B cell (primary cell): ENCODE measurements around the gene PFN1. TPM values are rescaled to one million over a fixed set of nuclear protein-coding genes. Genes with fewer than 3 reads are reported as not detected.

Experiments
- ATAC-seq: fragments of 200-7000 bp; cut with Tn5 transposase; one replicate; pipeline ENCODE4 v1.10.0; 2021; ENCODE audit warnings: low read depth, mild to moderate bottlenecking, moderate number of reproducible peaks, moderate library complexity
- CTCF ChIA-PET: fragments of 350-600 bp; sonication (Branson Sonifier 250); formaldehyde crosslinking; loops from one replicate; lab custom pipeline; 2021; ENCODE audit warnings: antibody characterized with exemption, inconsistent platforms; lab: Charles Lee
- POLR2A ChIA-PET: fragments of 350-600 bp; sonication (Branson Sonifier 250); formaldehyde crosslinking; loops from one replicate; lab custom pipeline; 2021; ENCODE audit warnings: antibody characterized with exemption; lab: Charles Lee
- DNase-seq: peaks from one replicate; pipeline ENCODE4 v3.0.0; 2013
- H2AFZ ChIP-seq: 2 replicates; pipeline ENCODE4 v1.6.1; 2012; ENCODE audit warnings: mild to moderate bottlenecking, low read depth, low read length; ENCODE audit not compliant: insufficient read depth, poor library complexity, severe bottlenecking
- H3K27ac ChIP-seq, 2 donors: 1 replicate in 1 of 2; 2 replicates in 1 of 2; pipeline ENCODE4 v1.5.1; 2012 to 2013; ENCODE audit warnings: low read length in 2 of 2, mild to moderate bottlenecking in 2 of 2, moderate library complexity in 1 of 2
- H3K27me3 ChIP-seq, 4 experiments: fragments of 200-600 bp in 1 of 4; sonication (generic) in 1 of 4; replicated peaks in 1 of 4; 1 replicate in 2 of 4; 2 replicates in 2 of 4; pipeline versions ENCODE4 v1.6.1 to v1.7.0; 2013 to 2016; ENCODE audit warnings: low read length in 3 of 4, mild to moderate bottlenecking in 2 of 4, mixed read lengths in 1 of 4, moderate library complexity in 1 of 4; ENCODE audit not compliant: insufficient read depth in 4 of 4, control insufficient read depth in 3 of 4; ENCODE audit errors: control extremely low read depth in 1 of 4
- H3K36me3 ChIP-seq, 2 experiments: replicated peaks in 1 of 2; 1 replicate in 1 of 2; 2 replicates in 1 of 2; pipeline versions ENCODE4 v1.6.1 to v1.7.1; 2013; ENCODE audit warnings: low read length in 1 of 2; ENCODE audit not compliant: insufficient read depth in 2 of 2, control insufficient read depth in 1 of 2; ENCODE audit errors: control extremely low read depth in 1 of 2, extremely low read depth in 1 of 2
- H3K4me1 ChIP-seq, 2 donors: fragments of 200-600 bp in 1 of 2; sonication (generic) in 1 of 2; 1 replicate in 1 of 2; 2 replicates in 1 of 2; pipeline versions ENCODE4 v1.5.1 to v1.6.1; 2013 to 2017; ENCODE audit warnings: low read length in 2 of 2; ENCODE audit not compliant: control insufficient read depth in 2 of 2, insufficient read depth in 2 of 2
- H3K4me2 ChIP-seq: replicated peaks from 2 replicates; pipeline ENCODE3; 2012; ENCODE audit warnings: mild to moderate bottlenecking, low read depth, low read length; ENCODE audit not compliant: poor library complexity, severe bottlenecking
- H3K4me3 ChIP-seq, 5 experiments: fragments of 200-600 bp in 1 of 5; sonication (generic) in 1 of 5; 1 replicate in 3 of 5; 2 replicates in 2 of 5; pipeline versions ENCODE4 v1.5.1 to v1.7.0; 2011 to 2016; ENCODE audit warnings: low read length in 4 of 5, mild to moderate bottlenecking in 4 of 5, low read depth in 2 of 5, control low read depth in 1 of 5, moderate library complexity in 1 of 5; ENCODE audit not compliant: insufficient read depth in 1 of 5; ENCODE audit errors: control extremely low read depth in 1 of 5, extremely low read depth in 1 of 5
- H3K79me2 ChIP-seq: fragments of 200-600 bp; sonication (generic); one replicate; pipeline ENCODE4 v1.6.0; 2016; ENCODE audit warnings: low read length; ENCODE audit not compliant: control insufficient read depth, insufficient read depth
- H3K9ac ChIP-seq: fragments of 200-600 bp; sonication (generic); 2 replicates; pipeline ENCODE4 v1.6.1; 2017; ENCODE audit warnings: mild to moderate bottlenecking, low read length, moderate library complexity
- H3K9me3 ChIP-seq, 3 donors: one replicate each; pipeline versions ENCODE4 v1.6.1 to v1.7.1; 2013; ENCODE audit warnings: low read length in 2 of 3; ENCODE audit not compliant: control insufficient read depth in 2 of 3, insufficient read depth in 1 of 3; ENCODE audit errors: control extremely low read depth in 1 of 3
- H4K20me1 ChIP-seq: 2 replicates; pipeline ENCODE4 v1.6.0; 2012; ENCODE audit warnings: mild to moderate bottlenecking, low read length; ENCODE audit not compliant: insufficient read depth, control insufficient read depth, poor library complexity, severe bottlenecking
- H3K27ac Mint-ChIP-seq: one replicate; pipeline ENCODE4 v1.8.0; 2021; ENCODE audit warnings: mixed read lengths
- H3K27me3 Mint-ChIP-seq: one replicate; pipeline ENCODE4 v1.8.0; 2021; ENCODE audit warnings: mixed read lengths
- H3K4me1 Mint-ChIP-seq: one replicate; pipeline ENCODE4 v1.8.0; 2021; ENCODE audit warnings: mixed read lengths
- H3K4me3 Mint-ChIP-seq: one replicate; pipeline ENCODE4 v1.8.0; 2021; ENCODE audit warnings: mixed read lengths
- H3K9me3 Mint-ChIP-seq: one replicate; pipeline ENCODE4 v1.8.0; 2022; ENCODE audit warnings: mixed read lengths; ENCODE audit not compliant: insufficient read depth
- EZH2 ChIP-seq: IDR thresholded peaks from 2 replicates; pipeline ENCODE4 v1.6.1; 2012; ENCODE audit warnings: borderline replicate concordance, low read depth, mild to moderate bottlenecking, moderate library complexity, low read length; ENCODE audit not compliant: insufficient read depth, poor library complexity, severe bottlenecking
- WGBS: methylation state at CpG from one replicate; pipeline ENCODE4 v1.1.5; 2013; ENCODE audit warnings: missing lambda C conversion rate; ENCODE audit not compliant: insufficient coverage; 5-methylcytosine and 5-hydroxymethylcytosine counted together
- intact Hi-C: fragments of 100-400 bp; cut with micrococcal nuclease; formaldehyde crosslinking; loops from one replicate; pipeline ENCODE4 v1.10.0; 2022
- polyA plus RNA-seq: library from polyadenylated mRNA; depleted of rRNA; stranded (reverse); fragments of >200 nt; gene quantifications from 2 replicates; pipeline ENCODE4 v1.2.3, GENCODE V29; 2012
- total RNA-seq, 2 donors: library from RNA; stranded (reverse); fragments of 120-200 nt in 1 of 2; gene quantifications; 1 replicate in 1 of 2; 2 replicates in 1 of 2; pipeline versions ENCODE4 v1.2.3 to v1.2.4, GENCODE V29; 2013 to 2022
- TF ChIP-seq, protein P1 (sequence below): fragments of 200-600 bp; IDR thresholded peaks from one replicate; pipeline ENCODE4 v1.8.0; 2022; ENCODE audit warnings: antibody characterized with exemption, mild to moderate bottlenecking

Gene PFN1
- total and polyA plus RNA-seq, 2 donors (not counting 1 experiment from before 2014, with no cell fraction given) = 330 to 609 TPM

GRCh38 chr17:4901108-4901647, 47.2 kb downstream of the PFN1 start:
- Histone ChIP-seq H3K4me2 (peak overlapping the region; percentile 98), H4K20me1 (no peaks in the 10 kb centered on the region), H3K9ac (peak overlapping the region; percentile 68), H3K27me3 (peaks cover 0 to 30% (median 11%) of the 10 kb centered on the region in 4 experiments), H3K4me1 (peaks cover 45 to 53% of the 10 kb centered on the region in 2 donors), H3K9me3 (peaks cover 0 to 25% (median 0%) of the 10 kb centered on the region in 3 donors), H3K27ac (peak overlapping the region; percentile 28 to 53), H3K4me3 (peak overlapping the region; percentile 9 to 67 (median 36)), H2AFZ (peak overlapping the region; percentile 37), H3K79me2 (no peaks in the 10 kb centered on the region), H3K36me3 (peaks cover 0 to 8% of the 10 kb centered on the region in 2 experiments)
- H3K9me3 Mint-ChIP-seq = no peaks in the 10 kb centered on the region
- peak overlapping the region; percentile 93 for H3K4me3 Mint-ChIP-seq
- TF ChIP-seq EZH2 = no peak
- TF ChIP-seq, protein P1, sequence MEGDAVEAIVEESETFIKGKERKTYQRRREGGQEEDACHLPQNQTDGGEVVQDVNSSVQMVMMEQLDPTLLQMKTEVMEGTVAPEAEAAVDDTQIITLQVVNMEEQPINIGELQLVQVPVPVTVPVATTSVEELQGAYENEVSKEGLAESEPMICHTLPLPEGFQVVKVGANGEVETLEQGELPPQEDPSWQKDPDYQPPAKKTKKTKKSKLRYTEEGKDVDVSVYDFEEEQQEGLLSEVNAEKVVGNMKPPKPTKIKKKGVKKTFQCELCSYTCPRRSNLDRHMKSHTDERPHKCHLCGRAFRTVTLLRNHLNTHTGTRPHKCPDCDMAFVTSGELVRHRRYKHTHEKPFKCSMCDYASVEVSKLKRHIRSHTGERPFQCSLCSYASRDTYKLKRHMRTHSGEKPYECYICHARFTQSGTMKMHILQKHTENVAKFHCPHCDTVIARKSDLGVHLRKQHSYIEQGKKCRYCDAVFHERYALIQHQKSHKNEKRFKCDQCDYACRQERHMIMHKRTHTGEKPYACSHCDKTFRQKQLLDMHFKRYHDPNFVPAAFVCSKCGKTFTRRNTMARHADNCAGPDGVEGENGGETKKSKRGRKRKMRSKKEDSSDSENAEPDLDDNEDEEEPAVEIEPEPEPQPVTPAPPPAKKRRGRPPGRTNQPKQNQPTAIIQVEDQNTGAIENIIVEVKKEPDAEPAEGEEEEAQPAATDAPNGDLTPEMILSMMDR = no peak
- H3K27me3 Mint-ChIP-seq = peaks cover 7% of the 10 kb centered on the region
- ChIA-PET POLR2A (interaction anchor here (0.6 to 2.0 kb wide), 2 partner anchors 46 to 66 kb away, joined by 5 to 6 read pairs; partner anchors contain the start of gene SPAG7), CTCF (interaction anchor here (1.1 to 4.0 kb wide), 5 partner anchors 39 to 191 kb away, joined by 3 to 15 read pairs (median 6); partner anchors contain the start of genes GLTPD2, RNF167, SLC25A11 and SPAG7)
- peaks cover 48% of the 10 kb centered on the region for H3K4me1 Mint-ChIP-seq
- DNase-seq (no peak), ATAC-seq (no peak)
- intact Hi-C loops = loop anchor here (5.0 kb wide), 1 partner anchor 334 kb away; no protein-coding TSS in a partner anchor
- H3K27ac Mint-ChIP-seq = peak overlapping the region; percentile 82
- 34% methylated on average over 37 of the region's 37 CpGs for WGBS
